Rectal smooth muscle tissue (tissue), 1 donor: ENCODE data around the gene TSPAN14.

Source experiments
- H3K27ac ChIP-seq: one replicate; pipeline ENCODE4 v1.7.0; 2013; ENCODE audit warnings: low read depth, low read length, inconsistent platforms
- H3K27me3 ChIP-seq: one replicate; pipeline ENCODE4 v1.7.0; 2013; ENCODE audit warnings: low read length; ENCODE audit not compliant: control insufficient read depth, insufficient read depth
- H3K36me3 ChIP-seq: one replicate; pipeline ENCODE4 v1.7.0; 2013; ENCODE audit warnings: low read length; ENCODE audit not compliant: control insufficient read depth, insufficient read depth
- H3K4me1 ChIP-seq: one replicate; pipeline ENCODE4 v1.7.0; 2013; ENCODE audit warnings: low read length; ENCODE audit not compliant: control insufficient read depth, insufficient read depth
- H3K4me3 ChIP-seq: one replicate; pipeline ENCODE4 v1.7.0; 2013; ENCODE audit warnings: low read length
- H3K9ac ChIP-seq: one replicate; pipeline ENCODE4 v1.7.0; 2013; ENCODE audit warnings: low read length

TSPAN14 gene

DNA sequence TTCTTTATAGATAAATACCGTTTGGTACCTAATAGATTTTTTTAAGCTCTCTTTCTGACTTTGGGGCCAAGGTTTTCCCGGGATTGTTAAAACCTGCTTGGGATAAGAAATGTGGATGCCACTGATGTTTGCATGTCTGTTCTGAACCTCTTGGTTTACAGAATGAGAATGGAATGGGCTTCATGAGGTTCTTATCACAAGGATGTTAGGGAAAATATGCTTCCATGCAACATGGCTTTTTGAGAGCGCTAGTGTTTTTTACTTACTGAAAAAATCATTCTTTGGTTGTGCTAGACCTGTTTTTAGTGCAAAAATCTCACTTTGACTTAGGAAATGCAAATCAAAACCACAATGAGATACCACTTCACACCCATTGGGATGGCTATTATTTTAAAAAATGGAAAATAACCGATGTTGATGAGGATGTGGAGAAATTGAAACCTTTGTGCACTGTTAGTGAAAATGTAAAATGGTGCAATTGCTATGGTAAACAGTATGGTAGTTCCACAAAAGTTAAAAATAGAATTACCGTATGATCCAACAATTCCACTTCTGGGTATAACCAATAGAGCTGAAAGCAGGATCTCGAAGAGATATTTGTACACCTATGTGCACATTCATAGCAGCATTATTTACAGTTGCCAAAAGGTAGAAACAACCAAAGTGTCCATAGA, 38.9 kb downstream of the TSPAN14 start:
- no peak overlapping the region for H3K4me3 ChIP-seq
- H3K4me1 ChIP-seq: peaks cover 10% of the 10 kb centered on the region
- no peaks in the 10 kb centered on the region for H3K27me3 ChIP-seq
- no peak overlapping the region for H3K27ac ChIP-seq
- H3K9ac ChIP-seq: no peak overlapping the region
- H3K36me3 ChIP-seq: peaks cover 5% of the 10 kb centered on the region

DNA sequence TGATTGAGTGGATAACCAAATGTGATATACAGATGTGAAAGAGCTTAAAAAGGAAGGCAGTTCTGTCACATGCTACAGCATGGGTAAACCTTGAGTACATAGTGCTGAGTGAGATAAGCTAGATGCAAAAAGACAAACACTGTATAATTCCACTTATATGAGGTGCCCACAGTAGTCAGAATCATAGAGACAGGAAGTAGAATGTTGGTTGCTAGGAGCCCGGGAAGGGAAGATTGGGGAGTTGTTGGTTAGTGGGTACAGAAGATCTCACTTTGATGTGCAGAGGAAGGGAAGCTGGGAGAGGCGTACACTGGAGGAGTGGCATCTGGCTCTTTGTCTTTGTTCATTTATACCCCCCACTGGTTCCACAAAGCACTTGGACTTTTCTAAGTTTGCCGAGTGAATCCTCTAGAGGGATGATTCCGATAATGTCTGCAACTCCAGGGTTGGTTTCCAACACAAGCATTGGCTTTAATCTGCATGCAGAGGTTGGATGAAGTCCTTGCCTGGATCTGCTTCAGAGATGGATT, 39.5 kb downstream of the TSPAN14 start:
- H3K4me3 ChIP-seq: no peak overlapping the region
- no peaks in the 10 kb centered on the region for H3K27me3 ChIP-seq
- H3K27ac ChIP-seq: no peak overlapping the region
- peaks cover 16% of the 10 kb centered on the region for H3K4me1 ChIP-seq
- H3K9ac ChIP-seq: no peak overlapping the region
- peaks cover 5% of the 10 kb centered on the region for H3K36me3 ChIP-seq

DNA sequence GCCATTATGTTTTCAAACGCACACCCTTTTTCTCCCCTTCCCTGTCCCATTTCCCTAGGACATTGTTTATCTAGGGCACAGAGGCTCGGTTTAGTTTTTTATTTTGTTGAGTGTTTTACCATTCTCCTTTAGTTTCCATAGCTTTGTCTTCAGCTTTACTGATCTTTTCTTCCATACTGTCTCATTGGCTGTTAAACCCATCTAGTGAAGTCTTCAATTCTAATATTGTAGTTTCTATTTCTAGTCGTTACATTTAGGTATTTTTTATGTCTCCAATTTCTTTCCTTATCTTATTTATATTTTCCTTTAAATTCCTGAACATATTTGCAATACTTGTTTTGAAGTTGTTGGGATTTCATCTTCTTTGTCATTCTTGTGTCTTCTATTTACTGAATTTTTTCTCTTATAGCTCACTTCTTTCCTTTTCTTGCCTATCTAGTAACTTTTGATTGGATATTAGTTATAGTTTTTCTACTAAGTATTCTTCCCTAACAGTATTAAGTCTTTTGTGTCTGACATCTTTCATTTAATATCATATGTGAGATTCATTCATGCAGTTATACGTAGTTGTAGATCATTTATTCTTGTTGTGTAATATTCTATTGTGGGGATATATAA, 42.6 kb downstream of the TSPAN14 start:
- Histone ChIP-seq H3K9ac (no peak overlapping the region), H3K4me3 (no peak overlapping the region), H3K27ac (no peak overlapping the region), H3K4me1 (peaks cover 30% of the 10 kb centered on the region), H3K27me3 (no peaks in the 10 kb centered on the region), H3K36me3 (no peaks in the 10 kb centered on the region)

DNA sequence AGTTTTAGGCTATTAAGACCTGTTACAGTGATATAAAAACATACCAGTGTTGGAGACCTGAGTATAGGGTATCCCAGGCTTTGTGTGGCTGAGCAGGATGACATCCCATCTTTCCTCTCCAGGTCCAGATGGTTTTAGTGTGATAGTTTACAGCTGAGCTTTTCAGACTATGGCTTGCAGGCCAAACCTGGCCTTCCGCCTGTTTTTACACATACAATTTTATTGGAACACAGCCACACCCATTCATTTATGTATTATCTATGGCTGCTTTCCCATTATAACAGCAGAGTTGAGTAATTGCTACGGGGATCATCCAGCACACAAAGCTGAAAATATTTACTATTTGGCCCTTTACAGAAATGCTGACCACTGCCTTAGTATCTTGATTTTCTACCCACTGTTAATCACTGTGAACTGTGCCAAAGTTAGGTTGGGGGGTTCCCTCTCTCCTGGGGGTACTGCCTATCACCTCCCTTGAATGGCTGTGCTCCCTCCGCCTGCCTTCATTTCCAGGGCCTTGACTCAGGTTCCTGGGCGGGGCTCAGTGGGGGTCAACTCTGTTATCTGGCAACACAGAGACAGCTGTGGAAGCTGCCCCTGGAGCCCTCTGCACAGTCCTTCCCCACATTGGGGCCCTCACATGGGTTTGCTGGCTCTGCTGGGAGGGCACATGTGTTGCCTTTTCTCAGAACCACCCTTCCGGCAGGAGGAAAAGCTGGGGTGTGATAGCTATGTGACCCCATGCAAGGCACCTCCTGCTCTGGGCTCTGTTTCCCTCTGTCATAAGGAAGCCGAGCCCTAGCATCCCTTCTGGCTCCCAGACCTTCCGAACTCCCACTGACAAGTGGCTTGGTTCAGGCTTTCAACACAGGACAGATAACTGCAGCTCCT, 43.3 kb downstream of the TSPAN14 start:
- H3K4me3 ChIP-seq: no peak overlapping the region
- no peak overlapping the region for H3K9ac ChIP-seq
- no peaks in the 10 kb centered on the region for H3K36me3 ChIP-seq
- H3K27ac ChIP-seq: peak overlapping the region; percentile 89
- H3K27me3 ChIP-seq: no peaks in the 10 kb centered on the region
- peaks cover 30% of the 10 kb centered on the region for H3K4me1 ChIP-seq

DNA sequence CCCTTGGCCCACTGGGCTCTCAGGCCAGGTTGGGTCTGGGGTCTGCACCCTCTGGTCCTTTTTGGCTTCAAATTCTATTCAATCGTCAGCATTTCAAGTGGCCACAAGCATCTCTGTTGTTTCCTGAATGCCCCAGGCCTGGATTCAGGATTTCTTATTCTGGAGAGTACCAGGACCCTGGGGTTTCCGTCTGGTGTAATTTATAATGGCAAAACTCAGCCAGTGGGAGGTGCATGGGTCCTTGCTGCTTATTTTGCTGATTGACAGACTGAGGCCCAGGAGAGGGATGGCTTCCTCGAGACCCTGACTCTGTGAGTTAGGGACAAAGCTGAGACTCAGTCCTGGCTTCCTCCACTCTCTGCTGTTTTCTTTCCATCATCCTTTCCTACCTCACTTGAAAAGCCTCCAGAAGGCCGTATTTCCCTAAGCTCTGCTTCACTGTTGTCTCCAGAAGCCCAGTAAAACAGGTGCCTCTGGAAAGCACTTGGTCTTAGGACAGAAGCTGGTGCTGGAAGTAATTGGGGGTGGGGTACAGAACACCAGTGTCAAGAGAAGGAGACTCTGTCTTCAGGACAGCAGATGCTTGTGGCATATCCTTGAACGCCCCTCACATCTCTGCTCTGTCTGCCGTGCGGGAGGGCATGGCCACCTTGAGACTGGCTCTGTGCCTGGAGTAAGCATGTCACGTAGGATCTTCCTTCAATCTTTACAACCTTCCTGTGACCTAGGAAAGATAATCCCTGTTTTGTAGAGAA, 44.1 kb downstream of the TSPAN14 start:
- Histone ChIP-seq H3K4me1 (peaks cover 30% of the 10 kb centered on the region), H3K4me3 (peak overlapping the region; percentile 24), H3K27me3 (no peaks in the 10 kb centered on the region), H3K36me3 (no peaks in the 10 kb centered on the region), H3K9ac (peak overlapping the region; percentile 50), H3K27ac (peak overlapping the region; percentile 89)

DNA sequence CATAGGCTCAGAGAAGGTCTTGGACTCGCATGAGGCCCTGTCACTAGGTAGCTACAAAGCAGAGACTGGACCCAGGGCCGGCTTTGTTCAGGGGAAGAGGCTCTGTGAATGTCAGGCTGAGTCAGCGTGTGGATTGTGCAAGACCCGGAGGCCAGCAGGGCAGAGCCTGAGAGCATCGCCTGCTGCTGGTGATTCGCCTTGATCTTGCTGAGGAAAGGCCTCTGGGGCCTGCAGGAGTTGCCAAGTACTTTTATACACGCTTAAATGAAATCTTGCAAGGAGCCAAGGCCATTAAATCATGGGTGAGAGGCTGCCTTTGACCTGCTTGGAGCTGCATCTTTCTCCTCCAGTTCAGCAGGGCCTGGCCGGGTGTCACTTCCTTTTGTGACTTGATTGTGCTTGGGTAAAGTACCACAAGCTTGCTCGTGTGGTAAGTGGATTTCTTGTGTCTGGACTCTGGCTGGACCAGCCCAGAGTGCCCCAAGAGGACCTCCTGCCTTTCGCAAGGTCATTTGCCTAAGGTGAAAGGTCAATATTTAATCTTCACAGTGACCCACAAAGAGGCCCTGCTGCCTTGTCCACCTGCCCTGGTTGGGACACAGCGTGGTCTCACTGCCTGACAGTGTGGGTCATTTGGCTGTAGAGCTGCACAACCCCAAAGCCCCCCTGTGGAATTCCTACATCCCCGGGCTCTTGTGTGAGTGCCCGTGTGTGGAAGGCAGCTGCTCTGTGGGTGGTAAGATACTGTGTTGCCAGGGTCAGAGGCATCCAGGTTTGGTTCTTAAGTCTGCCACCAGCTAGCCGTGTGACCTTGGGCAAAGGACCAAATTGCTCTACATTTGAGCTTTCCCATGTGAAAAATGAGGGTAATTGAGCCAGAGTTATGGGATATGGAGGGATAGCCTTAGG, 45.0 kb downstream of the TSPAN14 start:
- peak overlapping the region; percentile 24 for H3K4me3 ChIP-seq
- peaks cover 30% of the 10 kb centered on the region for H3K4me1 ChIP-seq
- H3K9ac ChIP-seq: peak overlapping the region; percentile 50
- no peaks in the 10 kb centered on the region for H3K36me3 ChIP-seq
- no peaks in the 10 kb centered on the region for H3K27me3 ChIP-seq
- H3K27ac ChIP-seq: peak overlapping the region; percentile 89

DNA sequence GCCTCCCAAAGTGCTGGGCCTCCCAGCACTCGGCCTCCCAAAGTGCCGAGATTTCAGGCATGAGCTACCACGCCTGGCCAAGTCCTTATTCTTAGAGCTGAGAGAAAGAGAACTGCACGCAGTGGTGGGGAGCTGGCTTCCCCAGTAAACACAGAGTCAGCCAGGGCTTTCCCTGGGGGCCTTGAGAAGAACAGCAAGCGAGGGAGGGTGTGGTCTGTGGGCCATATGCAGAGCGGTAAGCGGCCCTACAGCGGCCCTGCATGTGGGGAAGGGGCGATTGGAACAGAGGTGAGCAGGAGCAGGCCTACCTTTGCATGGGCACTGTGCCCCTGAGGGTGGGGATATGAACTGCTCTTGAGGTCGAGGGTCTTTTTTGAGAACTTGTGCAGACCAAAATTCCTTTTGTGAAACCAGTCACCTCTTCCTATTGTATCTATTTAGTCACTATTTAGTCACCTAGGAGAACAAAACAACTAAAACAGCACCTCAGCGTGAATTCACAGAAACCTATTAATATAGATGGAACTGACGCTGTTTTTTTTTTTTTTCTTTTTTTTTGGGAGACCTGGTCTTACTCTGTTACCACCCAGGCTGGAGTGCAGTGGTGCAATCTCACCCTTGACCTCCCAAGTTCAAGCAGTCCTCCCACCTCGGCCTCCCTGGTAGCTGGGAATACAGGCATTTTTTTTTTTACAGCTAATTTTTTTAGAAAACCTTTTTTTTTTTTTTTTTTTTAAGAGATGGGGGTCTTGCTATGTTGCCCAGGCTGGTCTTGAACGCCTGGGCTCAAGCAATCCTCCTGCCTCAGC, 46.7 kb downstream of the TSPAN14 start:
- Histone ChIP-seq H3K4me3 (no peak overlapping the region), H3K9ac (no peak overlapping the region)

DNA sequence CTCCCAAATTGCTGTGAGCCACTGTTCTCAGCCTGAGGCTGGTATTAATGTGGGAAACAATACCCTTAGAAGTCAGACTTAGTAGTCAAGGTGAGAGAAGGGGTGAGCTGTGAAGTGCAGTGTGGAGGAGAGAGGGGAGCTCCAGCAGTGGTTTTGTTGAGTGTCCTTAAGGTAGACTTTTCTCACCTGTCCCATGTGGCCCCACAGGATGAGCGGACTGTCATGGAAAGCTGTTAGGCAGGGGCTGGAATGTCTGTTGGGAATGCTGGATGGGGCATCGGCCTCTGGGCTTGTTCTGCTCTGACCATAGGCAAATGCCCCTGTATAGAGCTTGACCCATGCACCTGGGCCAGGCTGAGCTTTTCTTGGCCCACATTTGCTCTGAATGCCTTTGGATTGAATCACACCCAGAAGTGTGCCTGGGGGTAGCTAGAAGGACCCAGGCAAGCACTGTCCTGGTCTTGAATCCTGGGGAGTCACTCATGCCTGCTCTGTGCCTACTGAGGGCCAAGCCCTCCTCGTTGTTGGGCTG, 47.3 kb downstream of the TSPAN14 start:
- no peak overlapping the region for H3K27ac ChIP-seq

More for the DNA sequence above, 46.7 kb downstream of the TSPAN14 start:
- no peak overlapping the region for H3K27ac ChIP-seq
- H3K36me3 ChIP-seq: no peaks in the 10 kb centered on the region
- peaks cover 40% of the 10 kb centered on the region for H3K4me1 ChIP-seq
- H3K27me3 ChIP-seq: no peaks in the 10 kb centered on the region

DNA sequence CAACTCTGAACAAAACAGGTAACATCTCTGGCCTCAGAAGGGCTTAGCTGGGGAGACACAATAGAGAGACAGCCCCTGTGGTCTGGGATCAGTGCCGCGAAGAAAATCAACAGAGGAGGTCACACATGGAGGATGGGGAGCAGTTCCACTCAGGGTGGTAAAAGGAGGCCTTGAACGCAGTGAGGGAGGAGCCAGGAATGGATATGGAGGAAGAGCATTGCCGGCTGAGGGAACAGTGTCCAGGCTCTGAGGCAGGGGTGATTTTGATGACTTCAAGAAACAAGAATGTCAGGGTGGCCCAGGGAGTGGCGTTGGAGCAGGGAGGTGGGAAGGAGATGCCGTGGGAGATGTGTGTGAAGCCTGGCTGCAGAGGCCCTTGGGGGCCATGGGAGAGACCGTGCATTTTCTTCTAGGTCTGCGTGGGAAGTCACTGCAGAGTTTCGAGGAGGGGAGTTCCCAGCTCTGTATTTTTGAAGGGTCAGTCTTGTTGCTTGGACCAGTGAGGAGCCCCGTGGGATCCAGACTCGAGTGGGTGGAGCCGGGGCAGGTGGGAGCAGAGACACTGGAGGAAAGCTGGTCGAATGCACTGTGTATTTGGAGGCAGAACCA, 47.9 kb downstream of the TSPAN14 start:
- no peak overlapping the region for H3K9ac ChIP-seq
- H3K27ac ChIP-seq: no peak overlapping the region
- H3K4me3 ChIP-seq: no peak overlapping the region
- H3K4me1 ChIP-seq: peaks cover 41% of the 10 kb centered on the region
- no peaks in the 10 kb centered on the region for H3K27me3 ChIP-seq
- peaks cover 4% of the 10 kb centered on the region for H3K36me3 ChIP-seq

More for the DNA sequence above, 47.3 kb downstream of the TSPAN14 start:
- H3K9ac ChIP-seq: no peak overlapping the region
- no peak overlapping the region for H3K4me3 ChIP-seq
- H3K36me3 ChIP-seq: no peaks in the 10 kb centered on the region
- no peaks in the 10 kb centered on the region for H3K27me3 ChIP-seq
- H3K4me1 ChIP-seq: peaks cover 41% of the 10 kb centered on the region
